NCI-H524 treated with DMSO at 0.1 percent for 48 hours (cell line): ENCODE measurements around the gene SETBP1.

Source experiments
- DNase-seq: peaks from one replicate; lab custom pipeline; 2025; lab: John Stamatoyannopoulos, UW

Gene SETBP1

GRCh38 chr18:44679056-44679913, 1.4 kb upstream of the SETBP1 start:
- peak; percentile 38 for DNase-seq

- no peak for DNase-seq
These were observed 795 bp upstream of the SETBP1 start for GRCh38 chr18:44679914-44680272.

GRCh38 chr18:44681076-44681970, 635 bp downstream of the SETBP1 start:
- no peak for DNase-seq

DNA sequence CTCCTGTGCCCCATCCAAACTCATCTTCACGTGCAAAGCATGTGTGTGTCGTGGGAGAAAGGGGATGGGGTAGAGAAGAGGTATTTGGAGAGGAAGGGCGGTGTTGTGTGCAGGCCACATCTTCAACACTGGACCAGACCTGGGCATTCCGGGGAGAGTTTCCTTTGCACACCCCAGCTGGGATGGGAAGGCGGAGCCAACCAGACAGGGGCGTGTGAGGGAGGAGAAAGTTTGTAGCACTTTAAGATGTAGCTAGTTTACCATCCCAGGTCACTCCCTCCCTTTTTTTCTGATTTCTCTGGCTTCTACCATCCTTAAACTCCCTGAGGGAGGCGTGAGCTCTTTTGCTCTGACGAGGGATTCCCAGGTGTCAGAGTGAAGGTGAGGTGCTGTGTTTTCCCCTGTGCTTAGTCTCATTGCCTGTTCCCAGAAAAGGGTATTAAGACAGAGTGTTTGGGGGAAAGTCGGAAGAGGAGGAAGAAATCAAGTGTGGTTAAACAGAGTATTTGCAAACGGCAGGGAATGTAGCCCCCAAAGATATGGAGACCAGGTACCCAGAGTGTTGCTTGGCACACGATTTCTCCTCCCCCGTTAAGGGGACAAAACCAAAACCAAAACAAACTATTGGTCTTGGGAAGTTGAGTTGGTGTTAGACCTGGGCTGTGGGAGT, 1.6 kb downstream of the SETBP1 start:
- DNase-seq, result peak; percentile 28

DNA sequence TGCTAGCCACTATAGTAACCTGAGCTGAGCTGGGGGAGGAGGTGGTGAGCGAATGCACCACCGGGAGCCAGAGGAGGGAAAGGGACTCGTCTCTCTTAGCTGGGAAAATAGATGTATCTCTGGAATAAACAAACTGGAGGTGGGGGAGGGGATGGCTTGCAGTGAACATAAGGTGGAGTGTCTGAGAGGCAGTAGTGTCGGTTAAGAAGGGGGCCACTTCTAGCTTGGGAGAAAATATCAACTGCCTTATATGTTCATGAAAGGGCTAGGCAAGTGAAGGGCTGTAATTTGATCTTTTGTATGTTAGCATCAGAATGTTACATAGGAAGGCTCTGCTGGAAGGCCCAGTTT, 2.2 kb downstream of the SETBP1 start:
- peak; percentile 88 for DNase-seq

- no peak for DNase-seq
These were observed 2.9 kb downstream of the SETBP1 start for GRCh38 chr18:44683556-44683955.

DNA sequence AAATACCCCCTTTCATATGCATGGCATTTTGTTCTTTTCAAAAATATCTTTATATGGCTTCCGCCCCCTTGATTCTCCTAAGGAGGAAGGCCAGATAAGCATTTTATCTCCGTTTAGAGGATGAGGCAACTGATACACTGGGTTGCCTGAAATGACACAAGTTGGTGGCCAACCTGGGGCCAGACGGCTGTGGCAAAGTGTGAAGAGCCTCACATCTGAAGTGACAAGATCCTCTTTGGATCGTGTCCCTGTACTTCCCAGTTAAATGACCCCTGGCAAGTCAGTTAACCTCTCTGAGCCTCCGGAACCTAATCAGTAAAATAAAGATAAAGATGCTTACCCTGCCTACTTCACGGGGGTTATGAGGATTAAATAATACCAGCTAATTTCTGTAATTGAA, 4.6 kb downstream of the SETBP1 start:
- no peak for DNase-seq

DNA sequence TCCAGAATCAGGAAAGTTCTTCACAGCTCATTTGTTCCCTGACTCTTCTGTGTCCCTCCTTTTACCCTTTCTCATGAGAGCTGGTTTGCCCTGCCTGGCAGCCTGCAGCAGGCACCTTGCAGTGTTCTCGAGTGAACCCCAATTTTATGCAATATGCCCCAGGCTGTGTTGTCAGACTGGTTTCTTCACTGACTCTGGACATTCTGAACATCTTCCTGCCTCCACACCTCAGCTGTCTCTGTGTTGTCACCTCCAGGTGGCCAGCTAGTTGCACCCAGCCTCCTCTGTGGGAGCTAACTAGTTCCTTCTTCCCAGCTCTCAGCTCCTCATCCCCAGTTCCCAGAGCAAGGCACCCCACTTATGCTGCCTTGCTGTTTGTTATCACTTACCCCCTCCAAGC, 5.5 kb downstream of the SETBP1 start:
- no peak for DNase-seq

- DNase-seq, result no peak
These were observed 6.7 kb downstream of the SETBP1 start for GRCh38 chr18:44687421-44687820.

- no peak for DNase-seq
These were observed 9.0 kb downstream of the SETBP1 start for GRCh38 chr18:44689736-44690135.

- DNase-seq, result no peak
These were observed 10.6 kb downstream of the SETBP1 start for GRCh38 chr18:44691148-44691925.

DNA sequence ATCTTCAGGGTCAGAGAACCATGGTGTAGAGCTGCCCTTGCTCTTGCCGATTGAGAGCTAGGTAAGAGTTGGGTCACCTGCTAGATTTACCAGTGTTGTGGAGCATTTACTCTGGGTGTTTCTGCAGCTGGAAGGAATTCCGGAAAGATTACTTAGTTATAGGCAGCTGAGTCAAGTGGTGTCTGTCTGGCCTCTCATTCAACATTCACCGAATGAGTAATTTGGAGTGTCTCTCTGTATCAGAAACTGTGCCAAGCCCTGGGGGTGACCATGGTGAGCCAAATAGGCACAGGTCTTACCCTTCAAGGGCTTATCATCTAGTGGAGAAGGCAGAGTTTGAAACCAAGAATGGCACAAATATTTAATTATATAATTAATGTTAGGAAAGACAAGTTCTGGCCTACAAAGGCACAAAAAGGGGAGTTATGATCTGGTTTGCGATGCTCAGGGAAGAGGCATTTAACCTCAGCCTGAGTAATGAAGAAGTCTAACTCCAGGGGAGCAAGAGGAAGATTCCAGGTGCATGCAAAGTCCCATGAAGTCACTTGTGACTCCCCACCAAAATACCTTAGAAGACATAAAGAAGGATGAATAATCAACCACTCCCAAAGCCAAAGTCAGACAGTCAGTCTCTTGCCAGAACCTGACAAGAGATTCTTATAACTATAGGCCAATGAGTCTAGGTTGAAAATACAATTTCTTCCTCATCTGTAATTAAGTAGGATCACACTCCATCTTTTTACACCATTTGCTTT, 12.5 kb downstream of the SETBP1 start:
- no peak for DNase-seq

GRCh38 chr18:44695503-44695902, 14.8 kb downstream of the SETBP1 start:
- no peak for DNase-seq

DNA sequence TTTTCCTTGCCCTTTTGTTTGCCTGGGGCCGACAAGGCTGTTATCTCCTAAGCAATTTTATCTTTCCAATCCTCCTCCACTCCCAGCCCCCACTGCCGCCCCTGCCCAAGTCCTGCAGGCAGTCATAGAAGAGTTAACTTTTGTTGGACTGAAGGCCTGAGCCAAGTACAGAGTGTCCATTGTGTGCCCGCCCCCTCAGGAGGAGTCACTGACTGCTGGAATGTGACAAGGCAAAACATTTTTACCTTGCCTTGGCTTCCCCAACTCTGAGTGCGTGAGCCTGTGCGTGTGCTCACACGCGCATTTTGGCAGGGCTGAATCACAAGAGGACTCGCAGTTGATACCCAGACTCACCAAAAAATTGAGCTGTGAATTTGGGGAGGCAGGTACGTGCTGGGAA, 16.2 kb downstream of the SETBP1 start:
- no peak for DNase-seq

- no peak for DNase-seq
These were observed 16.6 kb downstream of the SETBP1 start for GRCh38 chr18:44697315-44697714.

GRCh38 chr18:44698518-44698917, 17.8 kb downstream of the SETBP1 start:
- no peak for DNase-seq

DNA sequence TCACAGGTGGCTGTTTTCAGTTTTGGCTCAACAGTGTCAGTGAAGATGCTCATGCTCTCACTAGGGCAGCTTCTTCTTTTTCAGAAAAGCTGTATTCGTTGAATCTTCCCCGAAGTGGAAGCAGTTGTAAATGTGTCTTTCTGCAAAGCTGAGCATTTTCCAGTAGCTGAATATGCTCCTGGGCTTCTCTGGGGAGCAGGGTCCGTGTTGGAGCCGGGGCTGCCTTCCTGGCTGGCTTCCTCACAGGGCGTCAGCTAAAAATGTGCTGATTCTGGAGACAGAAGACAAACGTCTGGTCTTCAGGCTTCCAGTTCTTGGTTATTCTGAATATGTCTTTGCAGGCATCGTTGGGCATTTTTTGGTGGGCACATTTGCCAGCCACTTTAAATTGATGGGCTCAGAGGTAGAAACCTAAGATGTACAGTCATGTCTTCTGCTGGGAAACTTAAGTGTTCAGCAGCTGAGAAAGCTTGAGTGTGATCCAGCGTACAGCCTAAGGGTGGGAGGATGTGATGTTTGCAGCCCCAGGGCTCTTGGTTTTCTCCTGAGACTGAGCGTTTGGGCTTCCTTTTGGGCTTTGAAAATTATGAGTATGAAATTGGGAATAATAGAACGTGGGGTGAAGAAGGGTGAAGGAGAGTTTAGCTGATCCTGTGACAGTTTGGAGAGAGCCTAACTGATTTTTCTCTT, 19.0 kb downstream of the SETBP1 start:
- DNase-seq, result no peak

DNA sequence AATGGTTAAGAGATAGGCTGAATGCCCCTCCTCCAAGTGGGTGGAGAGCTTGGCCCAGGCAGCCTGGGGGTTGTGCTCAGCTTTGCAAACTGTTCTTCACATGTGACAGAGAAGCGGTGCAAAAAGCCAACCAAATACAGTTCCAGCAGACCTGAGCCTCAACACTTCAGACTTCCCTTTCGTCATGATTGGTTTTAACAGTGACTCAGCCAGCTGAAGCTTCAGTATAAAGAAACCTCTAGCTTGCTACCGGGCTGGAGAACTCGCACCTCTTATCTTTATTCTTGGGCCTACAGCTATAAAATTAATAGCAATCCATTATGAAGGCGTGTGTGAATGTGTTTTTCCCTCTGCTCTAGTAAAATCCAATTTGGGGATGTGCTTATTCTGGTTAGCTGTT, 20.0 kb downstream of the SETBP1 start:
- DNase-seq, result no peak

GRCh38 chr18:44701227-44701626, 20.5 kb downstream of the SETBP1 start:
- no peak for DNase-seq

GRCh38 chr18:44702594-44702993, 21.9 kb downstream of the SETBP1 start:
- no peak for DNase-seq
